IMR-90 (cell line): Measurements from ENCODE around the gene MUTYH. TPM values are rescaled to one million over a fixed set of nuclear protein-coding genes. Genes with fewer than 3 reads are reported as not detected.

ENCODE experiments used
- ATAC-seq: fragments of 200-7000 bp; cut with Tn5 transposase; 2 replicates; pipeline ENCODE4 v1.9.1; 2020; ENCODE audit warnings: low read depth, mild to moderate bottlenecking, moderate library complexity
- BruUV-seq: library from RNA; stranded (reverse); fragments of 400-500 nt; replicated peaks from 2 replicates; lab custom pipeline; 2021; lab: Mats Ljungman, UMichigan
- CTCF ChIA-PET: fragments of 300-600 bp; formaldehyde crosslinking; extraction: SDS; loops from one replicate; lab custom pipeline; 2021; ENCODE audit warnings: antibody characterized with exemption; lab: Yijun Ruan, JAX
- POLR2A ChIA-PET: fragments of 300-600 bp; sonication (Branson Sonifier 250); formaldehyde crosslinking; loops from one replicate; lab custom pipeline; 2022; ENCODE audit warnings: antibody characterized with exemption; ENCODE audit not compliant: unreplicated experiment; lab: Charles Lee
- DNase-seq: peaks from one replicate; pipeline ENCODE4 v3.0.0; 2013
- H2AFZ ChIP-seq: replicated peaks from 2 replicates; pipeline ENCODE3; 2013; ENCODE audit warnings: low read length, mild to moderate bottlenecking; ENCODE audit not compliant: poor library complexity
- H2AK5ac ChIP-seq: 2 replicates; pipeline ENCODE4 v1.6.1; 2013; ENCODE audit warnings: low read depth, low read length, inconsistent platforms
- H2AK9ac ChIP-seq: replicated peaks from 2 replicates; pipeline ENCODE3; 2013; ENCODE audit warnings: mild to moderate bottlenecking, low read depth, low read length, moderate library complexity; ENCODE audit not compliant: poor library complexity
- H2BK120ac ChIP-seq: 2 replicates; pipeline ENCODE4 v1.6.1; 2013; ENCODE audit warnings: low read depth, low read length, inconsistent platforms
- H2BK15ac ChIP-seq: 3 replicates; pipeline ENCODE4 v1.6.1; 2013; ENCODE audit warnings: low read depth, low read length, inconsistent platforms
- H2BK20ac ChIP-seq: 2 replicates; pipeline ENCODE4 v1.6.1; 2013; ENCODE audit warnings: low read depth, mild to moderate bottlenecking, inconsistent platforms, low read length, moderate library complexity
- H2BK5ac ChIP-seq: 2 replicates; pipeline ENCODE4 v1.6.1; 2013; ENCODE audit warnings: mild to moderate bottlenecking, low read depth, low read length, inconsistent platforms; ENCODE audit not compliant: poor library complexity, severe bottlenecking
- H3K14ac ChIP-seq: replicated peaks from 2 replicates; pipeline ENCODE4 v1.6.1; 2013; ENCODE audit warnings: low read depth, low read length, inconsistent platforms
- H3K18ac ChIP-seq: 2 replicates; pipeline ENCODE4 v1.6.1; 2013; ENCODE audit warnings: low read depth, low read length, control low read depth
- H3K23ac ChIP-seq: 2 replicates; pipeline ENCODE4 v1.6.1; 2013; ENCODE audit warnings: low read depth, low read length, inconsistent platforms
- H3K27ac ChIP-seq: 2 replicates; pipeline ENCODE4 v1.5.1; 2013; ENCODE audit warnings: mild to moderate bottlenecking, control low read depth, low read length; ENCODE audit not compliant: insufficient read depth
- H3K27me3 ChIP-seq: 2 replicates; pipeline ENCODE4 v1.6.1; 2013; ENCODE audit warnings: low read length; ENCODE audit not compliant: control insufficient read depth, insufficient read depth
- H3K36me3 ChIP-seq: 2 replicates; pipeline ENCODE4 v1.6.1; 2013; ENCODE audit warnings: low read length, mixed read lengths; ENCODE audit not compliant: control insufficient read depth, insufficient read depth
- H3K4ac ChIP-seq: 2 replicates; pipeline ENCODE4 v1.6.1; 2013; ENCODE audit warnings: low read depth, low read length, inconsistent platforms
- H3K4me1 ChIP-seq: 2 replicates; pipeline ENCODE4 v1.6.1; 2013; ENCODE audit warnings: low read length, mixed read lengths; ENCODE audit not compliant: control insufficient read depth, insufficient read depth
- H3K4me2 ChIP-seq: 2 replicates; pipeline ENCODE4 v1.6.1; 2013; ENCODE audit warnings: low read depth, mild to moderate bottlenecking, control low read depth, low read length, moderate library complexity
- H3K4me3 ChIP-seq: 2 replicates; pipeline ENCODE4 v1.5.1; 2013; ENCODE audit warnings: low read depth, mild to moderate bottlenecking, control low read depth, low read length, moderate library complexity; ENCODE audit not compliant: insufficient read depth
- H3K56ac ChIP-seq: 2 replicates; pipeline ENCODE4 v1.6.1; 2013; ENCODE audit warnings: low read length, inconsistent platforms; ENCODE audit not compliant: insufficient read depth; ENCODE audit errors: extremely low read depth
- H3K79me1 ChIP-seq, 2 experiments: 2 replicates each; pipeline ENCODE4 v1.6.1; 2013; ENCODE audit warnings: low read length in 2 of 2, inconsistent platforms in 1 of 2, low read depth in 1 of 2
- H3K9ac ChIP-seq: 2 replicates; pipeline ENCODE4 v1.6.1; 2013; ENCODE audit warnings: low read depth, low read length, control low read depth
- H3K9me1 ChIP-seq: 2 replicates; pipeline ENCODE4 v1.6.1; 2013; ENCODE audit warnings: low read length, inconsistent platforms; ENCODE audit not compliant: insufficient read depth
- H3K9me3 ChIP-seq: 2 replicates; pipeline ENCODE4 v1.6.1; 2013; ENCODE audit warnings: low read length; ENCODE audit not compliant: control insufficient read depth, insufficient read depth
- H4K20me1 ChIP-seq: 2 replicates; pipeline ENCODE4 v1.6.1; 2013; ENCODE audit warnings: low read length, inconsistent platforms; ENCODE audit not compliant: insufficient read depth
- H4K5ac ChIP-seq: 2 replicates; pipeline ENCODE4 v1.6.1; 2013; ENCODE audit warnings: mild to moderate bottlenecking, low read depth, low read length, control low read depth
- H4K8ac ChIP-seq, 2 experiments: 2 replicates each; pipeline ENCODE4 v1.6.1; 2013; ENCODE audit warnings: low read depth in 2 of 2, low read length in 2 of 2, control low read depth in 1 of 2, inconsistent platforms in 1 of 2
- H4K91ac ChIP-seq: 2 replicates; pipeline ENCODE4 v1.6.1; 2013; ENCODE audit warnings: low read depth, low read length, inconsistent platforms; ENCODE audit not compliant: insufficient read depth
- BHLHE40 ChIP-seq: fragments of 150-350 bp; IDR thresholded peaks from 2 replicates; pipeline ENCODE4 v1.6.1; 2016; ENCODE audit warnings: mild to moderate bottlenecking, low read depth, low read length
- CEBPB ChIP-seq: IDR thresholded peaks from 2 replicates; pipeline ENCODE4 v1.6.1; 2012; ENCODE audit warnings: low read depth, low read length, improper control_type of control experiment
- CHD1 ChIP-seq: IDR thresholded peaks from 2 replicates; pipeline ENCODE4 v1.6.1; 2012; ENCODE audit warnings: low read depth, low read length, improper control_type of control experiment
- CTCF ChIP-seq: conservative IDR thresholded peaks from 2 replicates; pipeline ENCODE4 v1.5.1; 2012; ENCODE audit warnings: mild to moderate bottlenecking, low read depth, low read length, improper control_type of control experiment
- ELK1 ChIP-seq: fragments of 150-350 bp; IDR thresholded peaks from 2 replicates; pipeline ENCODE4 v1.6.1; 2016; ENCODE audit warnings: low read depth, mild to moderate bottlenecking, low read length, moderate library complexity, borderline replicate concordance
- FOS ChIP-seq: fragments of 150-350 bp; IDR thresholded peaks from 2 replicates; pipeline ENCODE4 v1.6.1; 2016; ENCODE audit warnings: low read depth, low read length
- MAFK ChIP-seq: IDR thresholded peaks from 2 replicates; pipeline ENCODE4 v1.6.1; 2012; ENCODE audit warnings: low read depth, low read length, improper control_type of control experiment
- MAZ ChIP-seq: IDR thresholded peaks from 2 replicates; pipeline ENCODE4 v1.6.1; 2012; ENCODE audit warnings: low read depth, mild to moderate bottlenecking, low read length, improper control_type of control experiment, moderate library complexity, borderline replicate concordance
- MXI1 ChIP-seq: IDR thresholded peaks from 2 replicates; pipeline ENCODE4 v1.6.1; 2012; ENCODE audit warnings: low read depth, mild to moderate bottlenecking, low read length, moderate library complexity, borderline replicate concordance
- NFE2L2 ChIP-seq: fragments of 150-350 bp; IDR thresholded peaks from 2 replicates; pipeline ENCODE4 v1.6.1; 2016; ENCODE audit warnings: low read depth, mild to moderate bottlenecking, low read length
- POLR2A ChIP-seq: IDR thresholded peaks from 2 replicates; pipeline ENCODE4 v1.6.1; 2012; ENCODE audit warnings: mild to moderate bottlenecking, low read depth, low read length
- RAD21 ChIP-seq: IDR thresholded peaks from 2 replicates; pipeline ENCODE4 v1.6.1; 2012; ENCODE audit warnings: low read length, improper control_type of control experiment
- RCOR1 ChIP-seq: IDR thresholded peaks from 2 replicates; pipeline ENCODE4 v1.6.1; 2012; ENCODE audit warnings: mild to moderate bottlenecking, low read length, improper control_type of control experiment; ENCODE audit not compliant: insufficient replicate concordance
- RFX5 ChIP-seq: IDR thresholded peaks from 2 replicates; pipeline ENCODE4 v1.8.0; 2012; ENCODE audit warnings: low read depth, mild to moderate bottlenecking, low read length, moderate library complexity
- SMC3 ChIP-seq: fragments of 150-350 bp; IDR thresholded peaks from 2 replicates; pipeline ENCODE4 v1.6.1; 2016; ENCODE audit warnings: low read depth, mild to moderate bottlenecking, antibody characterized with exemption, low read length, moderate library complexity
- USF2 ChIP-seq: fragments of 150-350 bp; IDR thresholded peaks from 2 replicates; pipeline ENCODE4 v1.6.1; 2017; ENCODE audit warnings: mild to moderate bottlenecking, antibody characterized with exemption, low read length, low read depth
- WGBS, 2 experiments: methylation state at CpG; one replicate each; pipeline versions ENCODE4 v1.1.5 to v1.1.7; 2013; ENCODE audit warnings: missing lambda C conversion rate in 2 of 2; ENCODE audit not compliant: insufficient read length in 1 of 2; ENCODE audit errors: extremely low coverage in 2 of 2; 5-methylcytosine and 5-hydroxymethylcytosine counted together
- dilution Hi-C: fragments of 300-500 bp; cut with HindIII; formaldehyde crosslinking; loops from one replicate; pipeline ENCODE4 v1.14.3; 2018; ENCODE audit warnings: low sequenced_read_pairs; ENCODE audit not compliant: unreplicated experiment
- in situ Hi-C: fragments of 300-500 bp; cut with MboI; formaldehyde crosslinking; loops from 3 replicates; pipeline ENCODE4 v1.14.3; 2019; ENCODE audit warnings: low sequenced_read_pairs, inconsistent platforms, mixed read lengths
- intact Hi-C: fragments of 100-400 bp; cut with micrococcal nuclease; formaldehyde crosslinking; loops from 2 replicates; pipeline ENCODE4 v1.10.0; 2022
- polyA plus RNA-seq, 3 experiments: library from polyadenylated mRNA; depleted of rRNA; stranded (reverse); fragments of >200 nt; gene quantifications; 2 replicates each; pipeline ENCODE4 v1.2.3, GENCODE V29; 2012; ENCODE audit warnings: low replicate concordance in 1 of 3
- total RNA-seq: library from RNA; depleted of rRNA; stranded (reverse); fragments of >200 nt; gene quantifications from 2 replicates; pipeline ENCODE4 v1.2.3, GENCODE V29; 2012

The MUTYH gene
- total and polyA plus RNA-seq, 2 of the 4 experiments (the other 2 are of a cell fraction) = 9.1 to 14.6 TPM

GRCh38 chr1:45383191-45383590 lies 43.0 kb upstream of the MUTYH start:
- Histone ChIP-seq H3K79me1 (no peaks in the 10 kb centered on the region), H4K8ac (no peak overlapping the region), H2BK5ac (no peak overlapping the region), H2AK5ac (no peak overlapping the region), H4K5ac (no peak overlapping the region), H4K20me1 (no peaks in the 10 kb centered on the region), H3K14ac (no peak overlapping the region), H2BK120ac (no peak overlapping the region), H4K91ac (no peak overlapping the region), H3K9me1 (no peaks in the 10 kb centered on the region), H2BK20ac (no peak overlapping the region), H3K9ac (no peak overlapping the region), H2AK9ac (no peak overlapping the region), H3K18ac (no peak overlapping the region), H3K4me3 (no peak overlapping the region), H3K4me1 (no peaks in the 10 kb centered on the region), H3K56ac (no peak overlapping the region), H3K23ac (no peak overlapping the region), H2AFZ (no peak overlapping the region), H3K9me3 (no peaks in the 10 kb centered on the region), H3K27ac (no peak overlapping the region), H2BK15ac (no peak overlapping the region), H3K4me2 (no peak overlapping the region), H3K27me3 (no peaks in the 10 kb centered on the region), H3K4ac (no peak overlapping the region), H3K36me3 (no peaks in the 10 kb centered on the region)
- WGBS, 2 experiments = no CpG with 5 or more reads among the region's 1 CpG
- TF ChIP-seq CHD1 = no peak
- no peak for TF ChIP-seq FOS
- no peak for TF ChIP-seq NFE2L2
- no peak for TF ChIP-seq CEBPB
- no peak for TF ChIP-seq SMC3
- no peak for TF ChIP-seq RAD21
- no peak for TF ChIP-seq POLR2A
- TF ChIP-seq RFX5 = no peak
- no peak for TF ChIP-seq MAZ
- TF ChIP-seq BHLHE40 = no peak
- no peak for TF ChIP-seq CTCF
- no peak for TF ChIP-seq MXI1
- TF ChIP-seq RCOR1 = no peak
- no peak for TF ChIP-seq MAFK
- TF ChIP-seq USF2 = no peak
- TF ChIP-seq ELK1 = no peak
- ChIA-PET CTCF (no interaction called here), POLR2A (no interaction called here)
- dilution Hi-C loops (no loop called here), in situ Hi-C loops (no loop called here), intact Hi-C loops (no loop called here)
- no peak for ATAC-seq
- no TSS peak for BruUV-seq
- DNase-seq = no peak
